ENCODE data around the gene RTF2.
"Not testable (repeated sequence)": the region's sequence is repeated elsewhere in the genome, so short reads cannot be mapped to it uniquely, and the experiment has no call there.

RTF2 gene

GRCh38 chr20:56503916-56504315, 35.5 kb downstream of the RTF2 start:
- no peak for DNase-seq

- no peak for DNase-seq
Observed at GRCh38 chr20:56504373-56505005, 36.1 kb downstream of the RTF2 start.

DNA sequence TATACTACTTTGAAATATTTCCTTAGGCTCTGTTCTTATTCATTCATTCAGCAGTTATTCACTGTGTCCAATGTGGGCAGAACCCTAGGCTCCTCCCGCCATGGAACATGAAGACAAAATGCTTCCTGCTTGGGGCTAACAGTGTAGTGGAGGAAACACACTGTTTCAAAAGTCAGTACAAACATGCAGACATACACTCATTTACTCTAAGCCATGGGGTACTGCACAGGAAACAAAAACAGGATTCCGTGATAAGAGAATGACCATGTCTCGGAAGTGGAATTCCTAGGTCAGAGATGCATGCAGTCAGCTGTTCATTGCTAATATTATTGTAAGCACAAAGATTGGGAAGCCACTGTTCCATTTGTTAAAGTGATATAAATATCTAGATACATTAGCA, 37.7 kb downstream of the RTF2 start:
- no peak for DNase-seq

GRCh38 chr20:56511926-56512325, 43.5 kb downstream of the RTF2 start:
- DNase-seq: no peak

- DNase-seq: no peak
Observed at GRCh38 chr20:56513161-56514150, 45.0 kb downstream of the RTF2 start.

- DNase-seq: no peak
Observed at GRCh38 chr20:56516631-56517030, 48.2 kb downstream of the RTF2 start.

GRCh38 chr20:56517211-56517610, 48.8 kb downstream of the RTF2 start:
- DNase-seq: no peak

GRCh38 chr20:56517641-56518040, 49.2 kb downstream of the RTF2 start:
- DNase-seq: no peak

- DNase-seq: no peak
Observed at GRCh38 chr20:56518126-56518525, 49.7 kb downstream of the RTF2 start.

DNA sequence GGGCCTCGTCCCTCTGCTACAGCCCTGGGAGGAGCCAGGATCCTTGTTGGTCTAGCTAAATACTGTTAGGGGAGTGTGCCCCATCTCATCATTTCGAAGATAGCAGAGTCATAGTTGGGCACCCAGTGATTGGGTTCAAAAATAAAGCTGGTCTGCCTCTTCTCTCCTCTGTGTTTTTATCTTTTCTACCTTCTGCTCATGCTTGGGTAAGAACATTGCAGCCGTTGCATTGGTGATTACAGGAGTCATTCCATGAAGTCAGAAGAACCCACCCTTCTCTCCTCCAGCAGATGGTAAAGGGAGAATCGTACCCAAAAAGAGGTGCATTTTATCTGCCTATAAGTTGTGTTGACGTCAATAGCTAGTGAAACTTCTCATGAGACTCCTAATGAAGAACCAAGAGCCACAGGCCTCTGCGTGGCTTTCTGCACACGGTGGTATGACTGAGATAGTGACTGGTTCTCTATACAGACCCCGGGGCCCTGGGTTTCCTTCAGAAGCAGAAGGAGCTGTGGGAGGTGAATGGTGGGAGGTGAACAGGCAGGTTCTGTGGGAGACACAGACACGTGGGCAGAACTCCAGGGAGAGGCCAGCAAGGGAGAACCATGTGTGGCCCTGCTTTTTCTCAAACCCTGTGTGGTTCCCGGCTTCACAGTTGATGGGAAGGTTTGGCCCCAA, 50.4 kb downstream of the RTF2 start:
- no peak for DNase-seq

GRCh38 chr20:56519551-56519950, 51.1 kb downstream of the RTF2 start:
- no peak for DNase-seq

- DNase-seq: no peak
Observed at GRCh38 chr20:56520180-56520579, 51.8 kb downstream of the RTF2 start.

DNA sequence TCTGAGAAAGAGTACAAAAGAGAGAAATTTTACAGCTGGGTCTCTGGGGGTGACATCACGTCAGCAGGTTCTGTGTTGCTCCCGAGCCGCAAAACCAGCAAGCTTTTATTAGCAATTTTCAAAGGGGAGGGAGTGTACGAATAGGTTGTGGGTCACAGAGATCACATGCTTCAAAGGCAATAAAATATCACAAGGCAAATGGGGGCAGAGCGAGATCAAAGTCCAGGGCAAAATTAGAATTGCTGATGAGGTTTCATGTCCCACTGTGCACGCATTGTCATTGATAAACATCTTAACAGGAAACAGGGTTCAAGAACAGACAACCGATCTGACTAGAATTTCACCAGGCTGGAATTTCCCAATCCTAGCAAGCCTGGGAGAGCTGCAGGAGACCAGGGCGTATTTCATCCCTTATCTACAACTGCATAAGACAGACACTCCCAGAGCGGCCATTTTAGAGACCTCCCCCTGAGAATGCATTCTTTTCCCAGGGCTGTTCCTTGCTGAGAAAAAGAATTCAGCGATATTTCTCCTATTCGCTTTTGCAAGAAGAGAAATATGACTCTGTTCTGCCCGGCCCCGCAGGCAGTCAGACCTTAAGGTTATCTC, 52.4 kb downstream of the RTF2 start:
- DNase-seq: not testable (repeated sequence)

- no peak for DNase-seq
Observed at GRCh38 chr20:56522311-56522710, 53.9 kb downstream of the RTF2 start.

GRCh38 chr20:56524444-56524843, 56.0 kb downstream of the RTF2 start, which contains the start of gene FAM209A:
Gene FAM209A, plus strand, starts transcription at chr20:56524744. Its CDS starts 65 bp downstream, at chr20:56524809.
- not testable (repeated sequence) for DNase-seq

DNA sequence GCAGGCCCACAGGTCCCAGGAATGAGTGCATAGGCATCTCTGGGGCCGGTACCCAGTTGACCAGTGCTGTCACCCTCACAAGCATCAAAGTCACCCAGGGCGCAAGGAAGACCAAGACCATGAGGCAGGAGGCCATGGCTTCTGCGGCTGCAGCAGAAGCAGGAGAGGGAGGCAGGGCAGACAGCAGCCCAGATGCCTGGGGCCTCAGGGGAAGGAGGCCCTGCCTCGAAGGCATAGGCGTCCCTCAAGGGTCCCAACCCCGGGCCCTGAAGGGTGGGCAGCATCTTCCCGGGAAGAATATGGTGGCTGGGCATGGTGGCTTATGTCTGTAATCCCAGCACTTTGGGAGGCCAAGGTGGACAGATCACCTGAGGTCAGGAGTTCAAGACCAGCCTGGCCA, 59.1 kb downstream of the RTF2 start:
- DNase-seq: no peak

DNA sequence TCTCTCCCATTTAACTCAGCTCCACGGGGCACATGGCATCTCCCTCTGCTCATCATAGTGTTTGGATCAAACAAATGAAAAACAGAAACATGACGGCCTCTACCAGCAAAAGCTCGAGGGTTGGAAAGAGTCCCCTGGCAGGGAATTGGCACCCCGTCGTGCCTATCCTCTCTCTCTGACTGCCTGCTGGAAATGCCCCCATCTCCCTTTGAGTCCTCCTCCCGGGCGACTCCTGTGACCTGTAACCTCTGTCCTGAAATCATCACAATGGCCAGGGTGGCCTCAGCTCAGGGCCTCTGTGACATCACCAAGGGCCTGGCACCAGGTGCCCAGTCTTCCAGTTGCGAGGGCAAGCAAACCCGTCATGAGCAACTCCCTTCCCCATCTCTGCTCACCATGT, 64.5 kb downstream of the RTF2 start, which contains the start of gene FAM209B:
Gene FAM209B (plus strand): TSS at position 301 of the 400 bp plus-strand sequence. CDS start 96 bp downstream, at position 397.
- DNase-seq: not testable (repeated sequence)

DNA sequence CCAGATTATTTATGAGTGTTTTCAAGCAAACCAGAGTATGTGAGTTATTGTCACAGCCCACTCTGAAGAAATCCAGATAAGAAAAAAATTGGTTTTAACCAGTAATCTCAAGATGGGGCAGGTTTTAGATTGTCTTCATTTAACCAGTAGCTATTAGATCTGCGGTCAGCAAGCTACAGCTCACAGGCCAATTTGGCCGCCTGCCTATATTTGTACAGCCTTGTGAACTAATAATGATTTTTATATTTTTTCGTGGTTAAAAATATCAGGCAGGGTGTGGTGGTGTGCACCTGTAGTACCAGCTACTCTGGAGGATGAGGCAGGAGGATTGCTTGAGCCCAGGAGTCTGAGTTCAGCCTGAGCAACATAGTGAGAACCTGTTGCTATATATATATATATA, 69.6 kb downstream of the RTF2 start:
- DNase-seq: no peak

- DNase-seq: no peak
Observed at GRCh38 chr20:56540415-56540814, 72.0 kb downstream of the RTF2 start.

GRCh38 chr20:56542489-56543030, 74.1 kb downstream of the RTF2 start:
- no peak for DNase-seq

DNA sequence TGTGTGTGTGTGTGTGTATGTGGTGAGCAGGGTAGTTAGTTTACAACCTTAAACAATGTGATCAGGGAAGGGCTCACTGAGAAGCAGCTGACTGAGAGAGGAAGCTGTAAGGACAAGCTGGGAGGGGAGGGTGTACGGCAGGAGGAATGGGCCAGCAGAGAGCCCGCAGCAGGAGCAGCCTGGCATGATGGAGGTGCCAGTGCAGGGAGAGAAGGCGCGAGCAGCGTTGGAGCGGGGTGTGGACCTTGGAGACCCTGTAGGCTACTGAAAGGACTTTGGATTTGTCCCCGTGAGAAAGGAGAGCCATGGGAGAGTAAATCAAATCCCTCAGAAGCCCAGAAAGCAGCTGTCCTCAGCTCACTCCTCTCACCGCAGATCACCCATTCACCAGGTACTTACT, 83.1 kb downstream of the RTF2 start:
- DNase-seq: no peak

GRCh38 chr20:56552911-56553629, 84.6 kb downstream of the RTF2 start:
- no peak for DNase-seq
